ENCODE measurements around the gene CUTC.

CUTC gene

GRCh38 chr10:99765672-99766301, 33.8 kb downstream of the CUTC start:
- Histone ChIP-seq H3K4me3 (ENCODE audit: low read depth, low read length) (no peak overlapping the region), H3K27ac (ENCODE audit: low read depth, low read length) (no peak overlapping the region), H3K36me3 (ENCODE audit: insufficient read depth, low read length) (peaks cover 4% of the 10 kb centered on the region; the same call in 1 of the 2 replicates), H2AFZ (ENCODE audit: low read length, unreplicated experiment) (no peak overlapping the region), H3K4me1 (ENCODE audit: control insufficient read depth, insufficient read depth, low read length, unreplicated experiment) (peaks cover 4% of the 10 kb centered on the region), H3K27me3 (ENCODE audit: insufficient read depth, low read length) (no peaks in the 10 kb centered on the region), H3K79me2 (ENCODE audit: control insufficient read depth, insufficient read depth, low read length, unreplicated experiment) (no peaks in the 10 kb centered on the region)

GRCh38 chr10:99766302-99766681, 34.3 kb downstream of the CUTC start:
- H3K79me2 ChIP-seq (ENCODE audit: control insufficient read depth, insufficient read depth, low read length, unreplicated experiment): no peaks in the 10 kb centered on the region
- no peaks in the 10 kb centered on the region for H3K27me3 ChIP-seq (ENCODE audit: insufficient read depth, low read length)
- H3K27ac ChIP-seq (ENCODE audit: low read depth, low read length): no peak overlapping the region
- peaks cover 4% of the 10 kb centered on the region for H3K4me1 ChIP-seq (ENCODE audit: control insufficient read depth, insufficient read depth, low read length, unreplicated experiment)
- no peaks in the 10 kb centered on the region; the same call in 1 of the 2 replicates for H3K36me3 ChIP-seq (ENCODE audit: insufficient read depth, low read length)
- no peak overlapping the region for H2AFZ ChIP-seq (ENCODE audit: low read length, unreplicated experiment)
- H3K4me3 ChIP-seq (ENCODE audit: low read depth, low read length): no peak overlapping the region

- H2AFZ ChIP-seq (ENCODE audit: low read length, unreplicated experiment): no peak overlapping the region
- H3K27ac ChIP-seq (ENCODE audit: low read depth, low read length): no peak overlapping the region
- no peaks in the 10 kb centered on the region; the same call in 1 of the 2 replicates for H3K36me3 ChIP-seq (ENCODE audit: insufficient read depth, low read length)
- H3K4me1 ChIP-seq (ENCODE audit: control insufficient read depth, insufficient read depth, low read length, unreplicated experiment): peaks cover 4% of the 10 kb centered on the region
- no peaks in the 10 kb centered on the region for H3K79me2 ChIP-seq (ENCODE audit: control insufficient read depth, insufficient read depth, low read length, unreplicated experiment)
- no peak overlapping the region for H3K4me3 ChIP-seq (ENCODE audit: low read depth, low read length)
- H3K27me3 ChIP-seq (ENCODE audit: insufficient read depth, low read length): no peaks in the 10 kb centered on the region
Measured at GRCh38 chr10:99767901-99768300, 35.9 kb downstream of the CUTC start.

- H3K36me3 ChIP-seq (ENCODE audit: insufficient read depth, low read length): no peaks in the 10 kb centered on the region; the same call in 1 of the 2 replicates
- no peak overlapping the region for H2AFZ ChIP-seq (ENCODE audit: low read length, unreplicated experiment)
- H3K4me3 ChIP-seq (ENCODE audit: low read depth, low read length): no peak overlapping the region
- H3K79me2 ChIP-seq (ENCODE audit: control insufficient read depth, insufficient read depth, low read length, unreplicated experiment): no peaks in the 10 kb centered on the region
- H3K27ac ChIP-seq (ENCODE audit: low read depth, low read length): no peak overlapping the region
- no peaks in the 10 kb centered on the region for H3K27me3 ChIP-seq (ENCODE audit: insufficient read depth, low read length)
- peaks cover 4% of the 10 kb centered on the region for H3K4me1 ChIP-seq (ENCODE audit: control insufficient read depth, insufficient read depth, low read length, unreplicated experiment)
Measured at GRCh38 chr10:99768556-99768955, 36.5 kb downstream of the CUTC start.

GRCh38 chr10:99769706-99770105, 37.7 kb downstream of the CUTC start:
- no peak overlapping the region for H2AFZ ChIP-seq (ENCODE audit: low read length, unreplicated experiment)
- no peak overlapping the region for H3K27ac ChIP-seq (ENCODE audit: low read depth, low read length)
- no peaks in the 10 kb centered on the region for H3K79me2 ChIP-seq (ENCODE audit: control insufficient read depth, insufficient read depth, low read length, unreplicated experiment)
- no peaks in the 10 kb centered on the region for H3K27me3 ChIP-seq (ENCODE audit: insufficient read depth, low read length)
- no peak overlapping the region for H3K4me3 ChIP-seq (ENCODE audit: low read depth, low read length)
- H3K4me1 ChIP-seq (ENCODE audit: control insufficient read depth, insufficient read depth, low read length, unreplicated experiment): peaks cover 4% of the 10 kb centered on the region
- H3K36me3 ChIP-seq (ENCODE audit: insufficient read depth, low read length): no peaks in the 10 kb centered on the region

GRCh38 chr10:99770408-99771045, 38.5 kb downstream of the CUTC start:
- H3K27ac ChIP-seq (ENCODE audit: low read depth, low read length): no peak overlapping the region
- H3K4me1 ChIP-seq (ENCODE audit: control insufficient read depth, insufficient read depth, low read length, unreplicated experiment): peaks cover 6% of the 10 kb centered on the region
- H3K27me3 ChIP-seq (ENCODE audit: insufficient read depth, low read length): no peaks in the 10 kb centered on the region
- no peak overlapping the region for H2AFZ ChIP-seq (ENCODE audit: low read length, unreplicated experiment)
- no peak overlapping the region for H3K4me3 ChIP-seq (ENCODE audit: low read depth, low read length)
- H3K79me2 ChIP-seq (ENCODE audit: control insufficient read depth, insufficient read depth, low read length, unreplicated experiment): no peaks in the 10 kb centered on the region
- H3K36me3 ChIP-seq (ENCODE audit: insufficient read depth, low read length): no peaks in the 10 kb centered on the region

- no peak overlapping the region for H3K4me3 ChIP-seq (ENCODE audit: low read depth, low read length)
- H3K27me3 ChIP-seq (ENCODE audit: insufficient read depth, low read length): no peaks in the 10 kb centered on the region
- H3K36me3 ChIP-seq (ENCODE audit: insufficient read depth, low read length): no peaks in the 10 kb centered on the region
- peaks cover 42% of the 10 kb centered on the region for H3K4me1 ChIP-seq (ENCODE audit: control insufficient read depth, insufficient read depth, low read length, unreplicated experiment)
- H3K79me2 ChIP-seq (ENCODE audit: control insufficient read depth, insufficient read depth, low read length, unreplicated experiment): no peaks in the 10 kb centered on the region
- peak overlapping the region; percentile 75 for H2AFZ ChIP-seq (ENCODE audit: low read length, unreplicated experiment)
- peak overlapping the region; percentile 92 for H3K27ac ChIP-seq (ENCODE audit: low read depth, low read length)
Measured at GRCh38 chr10:99775850-99776249, 43.8 kb downstream of the CUTC start.

GRCh38 chr10:99777918-99778714, 46.1 kb downstream of the CUTC start:
- H3K79me2 ChIP-seq (ENCODE audit: control insufficient read depth, insufficient read depth, low read length, unreplicated experiment): no peaks in the 10 kb centered on the region
- H3K4me1 ChIP-seq (ENCODE audit: control insufficient read depth, insufficient read depth, low read length, unreplicated experiment): peaks cover 64% of the 10 kb centered on the region
- no peaks in the 10 kb centered on the region for H3K27me3 ChIP-seq (ENCODE audit: insufficient read depth, low read length)
- H2AFZ ChIP-seq (ENCODE audit: low read length, unreplicated experiment): peak overlapping the region; percentile 5
- peak overlapping the region; percentile 98 for H3K27ac ChIP-seq (ENCODE audit: low read depth, low read length)
- no peak overlapping the region for H3K4me3 ChIP-seq (ENCODE audit: low read depth, low read length)
- no peaks in the 10 kb centered on the region for H3K36me3 ChIP-seq (ENCODE audit: insufficient read depth, low read length)

- Histone ChIP-seq H3K4me1 (ENCODE audit: control insufficient read depth, insufficient read depth, low read length, unreplicated experiment) (peaks cover 76% of the 10 kb centered on the region), H3K27ac (ENCODE audit: low read depth, low read length) (peak overlapping the region; percentile 98), H3K79me2 (ENCODE audit: control insufficient read depth, insufficient read depth, low read length, unreplicated experiment) (no peaks in the 10 kb centered on the region), H3K36me3 (ENCODE audit: insufficient read depth, low read length) (no peaks in the 10 kb centered on the region), H3K4me3 (ENCODE audit: low read depth, low read length) (peak overlapping the region; percentile 56), H3K27me3 (ENCODE audit: insufficient read depth, low read length) (no peaks in the 10 kb centered on the region), H2AFZ (ENCODE audit: low read length, unreplicated experiment) (peak overlapping the region; percentile 43)
Measured at GRCh38 chr10:99779335-99779734, 47.3 kb downstream of the CUTC start.

- no peak overlapping the region for H3K4me3 ChIP-seq (ENCODE audit: low read depth, low read length)
- H3K79me2 ChIP-seq (ENCODE audit: control insufficient read depth, insufficient read depth, low read length, unreplicated experiment): no peaks in the 10 kb centered on the region
- H3K4me1 ChIP-seq (ENCODE audit: control insufficient read depth, insufficient read depth, low read length, unreplicated experiment): peaks cover 74% of the 10 kb centered on the region
- H3K27ac ChIP-seq (ENCODE audit: low read depth, low read length): peak overlapping the region; percentile 98
- H3K27me3 ChIP-seq (ENCODE audit: insufficient read depth, low read length): no peaks in the 10 kb centered on the region
- no peak overlapping the region for H2AFZ ChIP-seq (ENCODE audit: low read length, unreplicated experiment)
- H3K36me3 ChIP-seq (ENCODE audit: insufficient read depth, low read length): no peaks in the 10 kb centered on the region
Measured at GRCh38 chr10:99781734-99782429, 49.8 kb downstream of the CUTC start.
